Hepatocyte (in vitro differentiated cells): ENCODE data around the gene NLRP12. TPM values are rescaled to one million over a fixed set of nuclear protein-coding genes. Genes with fewer than 3 reads are reported as not detected.
"Not testable (repeated sequence)": the region's sequence is repeated elsewhere in the genome, so short reads cannot be mapped to it uniquely, and the experiment has no call there.

Experiments
- DNase-seq: peaks from one replicate; pipeline ENCODE4 v3.0.0-alpha.2; 2016; ENCODE audit warnings: low spot score
- H2AFZ ChIP-seq: fragments of 200-600 bp; sonication (generic); 2 replicates; pipeline ENCODE4 v1.6.0; 2016; ENCODE audit warnings: antibody characterized with exemption, mild to moderate bottlenecking
- H3K27ac ChIP-seq: fragments of 200-600 bp; sonication (generic); 2 replicates; pipeline ENCODE4 v1.5.1; 2016; ENCODE audit warnings: mild to moderate bottlenecking
- H3K27me3 ChIP-seq: fragments of 200-600 bp; sonication (generic); 2 replicates; pipeline ENCODE4 v1.6.1; 2016
- H3K36me3 ChIP-seq: fragments of 200-600 bp; sonication (generic); replicated peaks from 2 replicates; pipeline ENCODE4 v1.5.1; 2016; ENCODE audit warnings: low read depth; ENCODE audit not compliant: insufficient read depth
- H3K4me1 ChIP-seq: fragments of 200-600 bp; sonication (generic); 2 replicates; pipeline ENCODE4 v1.5.1; 2016; ENCODE audit warnings: mild to moderate bottlenecking, moderate library complexity; ENCODE audit not compliant: insufficient read depth
- H3K4me2 ChIP-seq: fragments of 200-600 bp; sonication (generic); 2 replicates; pipeline ENCODE4 v1.6.0; 2016
- H3K4me3 ChIP-seq: fragments of 200-600 bp; sonication (generic); 2 replicates; pipeline ENCODE4 v1.5.1; 2016; ENCODE audit warnings: mild to moderate bottlenecking
- H3K79me2 ChIP-seq: fragments of 200-600 bp; sonication (generic); 2 replicates; pipeline ENCODE4 v1.6.0; 2017; ENCODE audit warnings: mild to moderate bottlenecking
- H3K9me2 ChIP-seq: fragments of 200-600 bp; sonication (generic); replicated peaks from 2 replicates; pipeline ENCODE4 v1.6.0; 2017; ENCODE audit warnings: mild to moderate bottlenecking; ENCODE audit not compliant: insufficient read depth
- H3K9me3 ChIP-seq: fragments of 200-600 bp; sonication (generic); 2 replicates; pipeline ENCODE4 v1.5.1; 2016; ENCODE audit warnings: low read depth, mild to moderate bottlenecking
- H4K20me1 ChIP-seq: fragments of 200-600 bp; sonication (generic); 2 replicates; pipeline ENCODE4 v1.6.0; 2016; ENCODE audit warnings: mild to moderate bottlenecking; ENCODE audit not compliant: insufficient read depth, poor library complexity, severe bottlenecking
- CTCF ChIP-seq: fragments of 200-600 bp; sonication (generic); IDR thresholded peaks from 2 replicates; pipeline ENCODE4 v1.5.1; 2016; ENCODE audit warnings: antibody characterized with exemption, mild to moderate bottlenecking; ENCODE audit not compliant: poor library complexity
- EZH2 ChIP-seq: fragments of 200-600 bp; sonication (generic); IDR thresholded peaks from 2 replicates; pipeline ENCODE4 v1.6.1; 2016; ENCODE audit warnings: antibody characterized with exemption, mild to moderate bottlenecking, borderline replicate concordance
- EZH2phosphoT487 ChIP-seq: fragments of 200-600 bp; sonication (generic); IDR thresholded peaks from one replicate; pipeline ENCODE4 v1.6.1; 2018; ENCODE audit warnings: antibody characterized with exemption, mild to moderate bottlenecking, low read depth, moderate library complexity; ENCODE audit not compliant: unreplicated experiment, severe bottlenecking
- WGBS: methylation state at CpG from one replicate; pipeline ENCODE4 v1.1.6; 2016; ENCODE audit warnings: low lambda C conversion rate; ENCODE audit errors: missing lambda C conversion rate; 5-methylcytosine and 5-hydroxymethylcytosine counted together
- polyA plus RNA-seq: library from polyadenylated mRNA; unstranded; fragments of >200 nt; fragmentation: Nextera tagmentation; extraction: Ambion mirVana; gene quantifications from 2 replicates; pipeline ENCODE4 v1.2.1, GENCODE V29; 2016
- total RNA-seq: library from RNA; depleted of rRNA; stranded (reverse); fragments of >200 nt; gene quantifications from 2 replicates; pipeline ENCODE4 v1.2.3, GENCODE V29; 2014

Gene NLRP12
- total and polyA plus RNA-seq, 2 experiments from 2014 or later, result not detected

DNA sequence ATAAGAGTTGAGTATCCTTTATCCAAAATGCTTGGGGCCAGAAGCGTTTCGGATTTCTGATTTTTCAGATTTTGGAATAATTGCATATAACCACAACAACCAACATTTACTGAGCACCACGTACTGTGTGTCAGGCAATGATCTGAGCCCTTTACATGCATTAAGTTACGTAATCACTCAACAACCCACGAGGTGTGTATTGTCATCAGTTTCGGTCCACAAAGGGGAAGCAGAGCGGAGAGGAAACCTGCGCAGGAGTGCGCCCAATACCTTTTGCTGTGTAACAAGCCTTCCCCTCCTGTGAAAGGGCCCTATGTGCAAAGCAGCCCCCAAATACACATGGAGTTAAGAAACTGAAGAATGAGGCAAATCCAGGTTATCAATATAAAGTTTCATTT, 20.7 kb upstream of the NLRP12 start:
- no peaks in the 10 kb centered on the region for H4K20me1 ChIP-seq
- no peaks in the 10 kb centered on the region for H3K4me1 ChIP-seq
- TF ChIP-seq EZH2 (no peak), EZH2phosphoT487 (no peak), CTCF (no peak)
- no peaks in the 10 kb centered on the region for H3K36me3 ChIP-seq
- H3K27ac ChIP-seq, result no peak overlapping the region
- H3K79me2 ChIP-seq, result no peaks in the 10 kb centered on the region
- H3K9me2 ChIP-seq, result no peaks in the 10 kb centered on the region
- no peaks in the 10 kb centered on the region for H3K27me3 ChIP-seq
- DNase-seq, result no peak
- H3K9me3 ChIP-seq, result no peaks in the 10 kb centered on the region
- 92% methylated on average over 9 of the region's 9 CpGs for WGBS
- no peak overlapping the region for H2AFZ ChIP-seq
- no peak overlapping the region for H3K4me3 ChIP-seq
- no peak overlapping the region for H3K4me2 ChIP-seq

DNA sequence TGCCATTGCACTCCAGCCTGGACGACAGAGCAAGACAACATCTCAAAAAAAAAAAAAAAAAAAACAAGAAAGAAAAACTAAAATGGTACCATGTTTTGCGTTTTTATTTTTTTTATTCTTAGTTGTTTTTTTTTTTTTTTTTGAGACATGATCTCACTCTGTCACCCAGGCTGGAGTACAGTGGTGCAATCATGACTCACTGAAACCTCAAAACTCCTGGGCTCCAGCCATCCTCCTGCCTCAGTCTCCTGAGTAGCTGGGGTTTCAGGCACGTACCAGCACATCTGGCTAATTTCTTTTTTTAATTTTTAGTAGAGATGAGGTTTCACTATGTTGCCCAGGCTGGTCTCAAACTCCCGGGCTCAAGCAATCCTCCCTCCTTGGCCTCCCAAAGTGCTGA, 16.8 kb upstream of the NLRP12 start:
- not testable (repeated sequence) for H3K27me3 ChIP-seq, H3K9me2 ChIP-seq, H3K4me2 ChIP-seq, H3K79me2 ChIP-seq, H2AFZ ChIP-seq, H3K27ac ChIP-seq, DNase-seq, H3K4me3 ChIP-seq, H4K20me1 ChIP-seq, H3K9me3 ChIP-seq, H3K4me1 ChIP-seq, H3K36me3 ChIP-seq
- WGBS, result 93% methylated on average over 4 of the region's 4 CpGs

GRCh38 chr19:53840241-53840640, 16.1 kb upstream of the NLRP12 start:
- not testable (repeated sequence) for H3K4me1 ChIP-seq
- WGBS, result 94% methylated on average over 12 of the region's 12 CpGs

GRCh38 chr19:53838446-53838845, 14.3 kb upstream of the NLRP12 start:
- H3K27me3 ChIP-seq, H3K4me1 ChIP-seq, H2AFZ ChIP-seq, H3K36me3 ChIP-seq, H4K20me1 ChIP-seq, H3K4me3 ChIP-seq, DNase-seq, H3K4me2 ChIP-seq, H3K9me2 ChIP-seq, H3K27ac ChIP-seq, H3K9me3 ChIP-seq, H3K79me2 ChIP-seq: not testable (repeated sequence)
- 69% methylated on average over 5 of the region's 5 CpGs for WGBS

More at GRCh38 chr19:53840241-53840640, 16.1 kb upstream of the NLRP12 start:
- not testable (repeated sequence) for H3K4me3 ChIP-seq, H3K27ac ChIP-seq, H3K27me3 ChIP-seq, H3K36me3 ChIP-seq, H3K4me2 ChIP-seq, H2AFZ ChIP-seq, H3K79me2 ChIP-seq, H4K20me1 ChIP-seq, DNase-seq, H3K9me2 ChIP-seq, H3K9me3 ChIP-seq

DNA sequence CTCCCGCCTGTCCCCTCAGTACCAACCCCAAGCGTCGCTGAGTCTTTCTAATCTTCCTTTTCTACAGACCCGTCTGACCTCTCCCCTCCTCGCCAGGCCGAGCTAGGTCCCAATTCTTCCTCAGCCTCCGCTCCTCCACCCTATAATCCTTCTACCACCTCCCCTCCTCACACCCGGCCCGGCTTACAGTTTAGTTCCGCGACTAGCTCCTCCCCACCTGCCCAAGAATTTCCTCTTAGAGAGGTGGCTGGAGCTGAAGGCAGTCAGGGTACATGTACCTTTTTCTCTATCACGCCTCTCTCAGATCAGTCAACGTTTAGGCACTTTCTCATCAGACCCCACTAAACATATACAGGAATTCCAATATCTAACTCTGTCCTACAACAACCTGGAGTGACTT, 8.7 kb upstream of the NLRP12 start:
- WGBS, result 13% methylated on average over 6 of the region's 13 CpGs

More for the DNA sequence above, 8.7 kb upstream of the NLRP12 start:
- not testable (repeated sequence) for H3K9me2 ChIP-seq, H3K4me2 ChIP-seq, H3K27ac ChIP-seq, H4K20me1 ChIP-seq, H3K9me3 ChIP-seq, H3K4me3 ChIP-seq, H2AFZ ChIP-seq, H3K4me1 ChIP-seq, H3K79me2 ChIP-seq, H3K36me3 ChIP-seq, DNase-seq
- peaks cover 24% of the 10 kb centered on the region for H3K27me3 ChIP-seq
